ENCODE results near the gene PTPN9. TPM values are rescaled to one million over a fixed set of nuclear protein-coding genes. Genes with fewer than 3 reads are reported as not detected.

Gene PTPN9
- total RNA-seq, 5 donors from 2014 or later (not counting 1 experiment from before 2014, with no cell fraction given) = 12.7 to 19.6 (median 16.3) TPM

GRCh38 chr15:75422554-75422953 lies 156.6 kb downstream of the PTPN9 start:
- no peak overlapping the region for H3K4me3 Mint-ChIP-seq
- peaks cover 10 to 29% (median 17%) of the 10 kb centered on the region in 3 donors for H3K4me1 Mint-ChIP-seq
- DNase-seq (no peak), ATAC-seq (replicated peaks in 1 of 4) (no peak)
- 88% methylated on average over 5 of the region's 5 CpGs for WGBS (ENCODE audit: insufficient coverage)
- peaks cover 32% of the 10 kb centered on the region for H3K36me3 Mint-ChIP-seq
- ChIA-PET POLR2A (interaction anchor here in 1 of 2 donors (0.6 kb wide), 1 partner anchor 32 kb away, joined by 3 read pairs; no protein-coding TSS in a partner anchor), CTCF (no interaction called here)
- H3K36me3 ChIP-seq (ENCODE audit: control insufficient read depth in 2 of 2, extremely low read depth in 1 of 2, insufficient read depth in 1 of 2, low read length in 1 of 2) = peaks cover 6 to 56% of the 10 kb centered on the region in 2 donors
- no peak overlapping the region for H3K27ac Mint-ChIP-seq
- H3K9me3 Mint-ChIP-seq = no peaks in the 10 kb centered on the region
- H3K27ac ChIP-seq (ENCODE audit: low read length) = no peak overlapping the region
- H3K4me1 ChIP-seq (ENCODE audit: control insufficient read depth in 1 of 2, extremely low read depth in 1 of 2, insufficient read depth in 2 of 2, low read length in 2 of 2) = no peaks in the 10 kb centered on the region
- no peaks in the 10 kb centered on the region for H3K27me3 ChIP-seq (replicated peaks in 1 of 2; ENCODE audit: control insufficient read depth in 2 of 2, extremely low read depth in 1 of 2, insufficient read depth in 2 of 2, low read length in 1 of 2)
- no peaks in the 10 kb centered on the region for H3K27me3 Mint-ChIP-seq
- no peaks in the 10 kb centered on the region for H3K9me3 ChIP-seq
- no peak overlapping the region for H3K4me3 ChIP-seq (ENCODE audit: control insufficient read depth in 1 of 2, extremely low read depth in 1 of 2, low read length in 1 of 2)

- H3K9me3 ChIP-seq = no peaks in the 10 kb centered on the region
- no peaks in the 10 kb centered on the region for H3K27me3 Mint-ChIP-seq
- DNase-seq = no peak
- H3K4me1 ChIP-seq (ENCODE audit: control insufficient read depth in 1 of 2, extremely low read depth in 1 of 2, insufficient read depth in 2 of 2, low read length in 2 of 2) = no peaks in the 10 kb centered on the region
- ATAC-seq (replicated peaks in 1 of 4) = no peak
- H3K36me3 Mint-ChIP-seq = peaks cover 30% of the 10 kb centered on the region
- CTCF ChIA-PET = interaction anchor here (0.6 to 1.4 kb wide), 2 partner anchors 34 to 36 kb away, joined by 3 read pairs; no protein-coding TSS in a partner anchor
- H3K4me3 ChIP-seq (ENCODE audit: control insufficient read depth in 1 of 2, extremely low read depth in 1 of 2, low read length in 1 of 2) = no peak overlapping the region
- POLR2A ChIA-PET = interaction anchor here in 1 of 2 donors (0.6 kb wide), 1 partner anchor 10 kb away, joined by 5 read pairs; no protein-coding TSS in a partner anchor
- H3K27ac Mint-ChIP-seq = no peak overlapping the region
- no peak overlapping the region for H3K27ac ChIP-seq (ENCODE audit: low read length)
- no peaks in the 10 kb centered on the region for H3K9me3 Mint-ChIP-seq
- H3K4me1 Mint-ChIP-seq = peaks cover 10 to 23% (median 11%) of the 10 kb centered on the region in 3 donors
- no peaks in the 10 kb centered on the region for H3K27me3 ChIP-seq (replicated peaks in 1 of 2; ENCODE audit: control insufficient read depth in 2 of 2, extremely low read depth in 1 of 2, insufficient read depth in 2 of 2, low read length in 1 of 2)
- H3K36me3 ChIP-seq (ENCODE audit: control insufficient read depth in 2 of 2, extremely low read depth in 1 of 2, insufficient read depth in 1 of 2, low read length in 1 of 2) = peaks cover 8 to 47% of the 10 kb centered on the region in 2 donors
- H3K4me3 Mint-ChIP-seq = no peak overlapping the region
These were observed 158.4 kb downstream of the PTPN9 start for GRCh38 chr15:75420698-75421097.

GRCh38 chr15:75416584-75416983 lies 162.5 kb downstream of the PTPN9 start:
- CTCF ChIA-PET = interaction anchor here (0.6 to 1.0 kb wide), 5 partner anchors 38 to 268 kb away, joined by 3 to 4 read pairs (median 3); no protein-coding TSS in a partner anchor
- H3K27ac ChIP-seq (ENCODE audit: low read length) = no peak overlapping the region

More at GRCh38 chr15:75416584-75416983, 162.5 kb downstream of the PTPN9 start:
- DNase-seq (no peak), ATAC-seq (replicated peaks in 1 of 4) (no peak)
- 100% methylated on average over 1 of the region's 1 CpG for WGBS (ENCODE audit: insufficient coverage)
- Histone ChIP-seq H3K4me3 (ENCODE audit: control insufficient read depth in 1 of 2, extremely low read depth in 1 of 2, low read length in 1 of 2) (no peak overlapping the region), H3K27me3 (replicated peaks in 1 of 2; ENCODE audit: control insufficient read depth in 2 of 2, extremely low read depth in 1 of 2, insufficient read depth in 2 of 2, low read length in 1 of 2) (no peaks in the 10 kb centered on the region), H3K9me3 (no peaks in the 10 kb centered on the region), H3K4me1 (ENCODE audit: control insufficient read depth in 1 of 2, extremely low read depth in 1 of 2, insufficient read depth in 2 of 2, low read length in 2 of 2) (no peaks in the 10 kb centered on the region), H3K36me3 (ENCODE audit: control insufficient read depth in 2 of 2, extremely low read depth in 1 of 2, insufficient read depth in 1 of 2, low read length in 1 of 2) (peaks cover 8 to 42% of the 10 kb centered on the region in 2 donors)
- Mint-ChIP-seq H3K9me3 (no peaks in the 10 kb centered on the region), H3K4me1 (peaks cover 5 to 23% (median 12%) of the 10 kb centered on the region in 3 donors), H3K4me3 (no peak overlapping the region), H3K36me3 (peaks cover 23% of the 10 kb centered on the region), H3K27me3 (no peaks in the 10 kb centered on the region), H3K27ac (peak overlapping the region; percentile 22 to 36)
- POLR2A ChIA-PET = no interaction called here

Other genes with a start within 250 kb of the PTPN9 start
- 10 to 100 TPM; 25.0 to 38.7 (median 34.2) TPM for gene COMMD4, start 243.3 kb downstream of the PTPN9 start, total RNA-seq
- 10 to 100 TPM; 11.9 to 35.0 (median 15.1) TPM for gene NEIL1, start 232.3 kb downstream of the PTPN9 start, total RNA-seq
- gene MAN2C1, start 210.7 kb downstream of the PTPN9 start, total RNA-seq = 100 to 1,000 TPM; 357 to 529 (median 447) TPM
- 100 to 1,000 TPM; 117 to 137 (median 136) TPM for gene SIN3A, start 127.6 kb downstream of the PTPN9 start, total RNA-seq
- 10 to 100 TPM; 17.7 to 26.7 (median 20.8) TPM for gene SNUPN, start 46.4 kb upstream of the PTPN9 start, total RNA-seq
- 10 to 100 TPM; 39.6 to 86.6 (median 81.8) TPM for gene IMP3, start 60.9 kb upstream of the PTPN9 start, total RNA-seq
- 1 to 10 TPM; 1.4 to 3.4 (median 2.5) TPM for gene SNX33, start 68.6 kb upstream of the PTPN9 start, total RNA-seq
- under 1 TPM in 3 of 5 donors, not detected in 2; 0.06 to 0.07 (median 0.06) TPM for gene CSPG4, start 133.5 kb upstream of the PTPN9 start, total RNA-seq